Measurements from ENCODE around the gene ITPR3. TPM values are rescaled to one million over a fixed set of nuclear protein-coding genes. Genes with fewer than 3 reads are reported as not detected.

ITPR3 gene
- polyA plus RNA-seq, 1 of the 3 experiments (the other 2 are of a cell fraction) = 8.1 TPM

DNA sequence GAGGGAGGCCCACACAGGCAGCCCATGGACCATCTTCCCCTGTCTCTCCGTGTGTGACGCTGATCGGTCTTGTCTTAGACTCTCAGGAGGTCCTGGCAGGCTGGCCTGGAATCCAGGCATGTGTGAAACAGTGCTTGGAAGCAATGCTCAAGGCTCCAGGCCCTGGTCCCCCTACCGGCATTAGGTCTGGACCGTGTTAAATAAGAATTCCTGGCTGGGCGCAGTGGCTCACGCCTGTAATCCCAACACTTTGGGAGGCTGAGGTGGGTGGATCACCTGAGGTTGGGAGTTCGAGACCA is 112.5 kb downstream of the ITPR3 start:
- Histone ChIP-seq H3K27ac (ENCODE audit: low read depth in 2 of 2, low read length in 1 of 2) (no peak overlapping the region), H3K79me2 (ENCODE audit: insufficient read depth) (no peaks in the 10 kb centered on the region), H3F3A (replicated peaks; ENCODE audit: insufficient read depth) (no peaks in the 10 kb centered on the region), H3K36me3 (replicated peaks in 1 of 2; ENCODE audit: control insufficient read depth in 1 of 2, insufficient read depth in 2 of 2, low read length in 1 of 2) (no peaks in the 10 kb centered on the region), H3K9me2 (no peaks in the 10 kb centered on the region), H3K4me3 (ENCODE audit: low read depth in 2 of 2, low read length in 1 of 2) (no peak overlapping the region), H3K27me3 (ENCODE audit: insufficient read depth) (0 out of 2 replicates have a peak, but pooled peaks cover under 1% of the 10 kb centered on the region), H3K9ac (no peak overlapping the region), H4K20me1 (ENCODE audit: insufficient read depth) (no peaks in the 10 kb centered on the region), H3K4me2 (no peak overlapping the region), H3K4me1 (ENCODE audit: control insufficient read depth in 1 of 2, insufficient read depth in 2 of 2, low read depth in 1 of 2, low read length in 1 of 2) (peaks cover 0 to 13% of the 10 kb centered on the region in 2 experiments; a peak in 1 of 4 replicates), H2AFZ (ENCODE audit: low read depth) (no peak overlapping the region), H3K9me3 (no peaks in the 10 kb centered on the region)
- no peak for DNase-seq
- POLR2A ChIA-PET = no interaction called here
- CTCF ChIA-PET = interaction anchor here (1.6 to 8.2 kb wide), 2 partner anchors 10 to 11 kb away, joined by 6 to 59 read pairs; no protein-coding TSS in a partner anchor
- WGBS (ENCODE audit: low lambda C conversion rate) = 94% methylated on average over 6 of the region's 8 CpGs
- TF ChIP-seq SIN3A (IDR thresholded peaks at IDR 0.05; ENCODE audit: borderline replicate concordance, low read depth, low read length) (no peak), GABPA (IDR thresholded peaks at IDR 0.05; ENCODE audit: low read depth) (no peak), FOSL2 (IDR thresholded peaks at IDR 0.05; ENCODE audit: borderline replicate concordance, low read depth) (no peak), JUND (IDR thresholded peaks at IDR 0.05) (no peak), EP300 (IDR thresholded peaks at IDR 0.05; ENCODE audit: borderline replicate concordance in 1 of 2, low read depth in 1 of 2, low read length in 1 of 2) (no peak), TEAD4 (IDR thresholded peaks at IDR 0.05; ENCODE audit: borderline replicate concordance, insufficient read depth) (no peak), POLR2AphosphoS5 (IDR thresholded peaks at IDR 0.05; ENCODE audit: low read depth, low read length) (no peak), TAF1 (IDR thresholded peaks at IDR 0.05; ENCODE audit: borderline replicate concordance, low read depth, low read length) (no peak), NFIC (IDR thresholded peaks at IDR 0.05; ENCODE audit: borderline replicate concordance) (no peak), YY1 (IDR thresholded peaks at IDR 0.05; ENCODE audit: low read depth) (no peak), RCOR1 (IDR thresholded peaks at IDR 0.05; ENCODE audit: low read length) (no peak)
- TF ChIP-seq, protein P1, sequence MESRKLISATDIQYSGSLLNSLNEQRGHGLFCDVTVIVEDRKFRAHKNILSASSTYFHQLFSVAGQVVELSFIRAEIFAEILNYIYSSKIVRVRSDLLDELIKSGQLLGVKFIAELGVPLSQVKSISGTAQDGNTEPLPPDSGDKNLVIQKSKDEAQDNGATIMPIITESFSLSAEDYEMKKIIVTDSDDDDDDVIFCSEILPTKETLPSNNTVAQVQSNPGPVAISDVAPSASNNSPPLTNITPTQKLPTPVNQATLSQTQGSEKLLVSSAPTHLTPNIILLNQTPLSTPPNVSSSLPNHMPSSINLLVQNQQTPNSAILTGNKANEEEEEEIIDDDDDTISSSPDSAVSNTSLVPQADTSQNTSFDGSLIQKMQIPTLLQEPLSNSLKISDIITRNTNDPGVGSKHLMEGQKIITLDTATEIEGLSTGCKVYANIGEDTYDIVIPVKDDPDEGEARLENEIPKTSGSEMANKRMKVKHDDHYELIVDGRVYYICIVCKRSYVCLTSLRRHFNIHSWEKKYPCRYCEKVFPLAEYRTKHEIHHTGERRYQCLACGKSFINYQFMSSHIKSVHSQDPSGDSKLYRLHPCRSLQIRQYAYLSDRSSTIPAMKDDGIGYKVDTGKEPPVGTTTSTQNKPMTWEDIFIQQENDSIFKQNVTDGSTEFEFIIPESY (IDR thresholded peaks at IDR 0.05; ENCODE audit: borderline replicate concordance, low read depth) = no peak
- TF ChIP-seq, protein P2, sequence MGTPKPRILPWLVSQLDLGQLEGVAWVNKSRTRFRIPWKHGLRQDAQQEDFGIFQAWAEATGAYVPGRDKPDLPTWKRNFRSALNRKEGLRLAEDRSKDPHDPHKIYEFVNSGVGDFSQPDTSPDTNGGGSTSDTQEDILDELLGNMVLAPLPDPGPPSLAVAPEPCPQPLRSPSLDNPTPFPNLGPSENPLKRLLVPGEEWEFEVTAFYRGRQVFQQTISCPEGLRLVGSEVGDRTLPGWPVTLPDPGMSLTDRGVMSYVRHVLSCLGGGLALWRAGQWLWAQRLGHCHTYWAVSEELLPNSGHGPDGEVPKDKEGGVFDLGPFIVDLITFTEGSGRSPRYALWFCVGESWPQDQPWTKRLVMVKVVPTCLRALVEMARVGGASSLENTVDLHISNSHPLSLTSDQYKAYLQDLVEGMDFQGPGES (IDR thresholded peaks at IDR 0.05; ENCODE audit: low read depth, low read length) = no peak
- TF ChIP-seq, protein P3, sequence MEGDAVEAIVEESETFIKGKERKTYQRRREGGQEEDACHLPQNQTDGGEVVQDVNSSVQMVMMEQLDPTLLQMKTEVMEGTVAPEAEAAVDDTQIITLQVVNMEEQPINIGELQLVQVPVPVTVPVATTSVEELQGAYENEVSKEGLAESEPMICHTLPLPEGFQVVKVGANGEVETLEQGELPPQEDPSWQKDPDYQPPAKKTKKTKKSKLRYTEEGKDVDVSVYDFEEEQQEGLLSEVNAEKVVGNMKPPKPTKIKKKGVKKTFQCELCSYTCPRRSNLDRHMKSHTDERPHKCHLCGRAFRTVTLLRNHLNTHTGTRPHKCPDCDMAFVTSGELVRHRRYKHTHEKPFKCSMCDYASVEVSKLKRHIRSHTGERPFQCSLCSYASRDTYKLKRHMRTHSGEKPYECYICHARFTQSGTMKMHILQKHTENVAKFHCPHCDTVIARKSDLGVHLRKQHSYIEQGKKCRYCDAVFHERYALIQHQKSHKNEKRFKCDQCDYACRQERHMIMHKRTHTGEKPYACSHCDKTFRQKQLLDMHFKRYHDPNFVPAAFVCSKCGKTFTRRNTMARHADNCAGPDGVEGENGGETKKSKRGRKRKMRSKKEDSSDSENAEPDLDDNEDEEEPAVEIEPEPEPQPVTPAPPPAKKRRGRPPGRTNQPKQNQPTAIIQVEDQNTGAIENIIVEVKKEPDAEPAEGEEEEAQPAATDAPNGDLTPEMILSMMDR (IDR thresholded peaks at IDR 0.05) = no peak
